Measurements from ENCODE around the gene KRTAP23-1. TPM values are rescaled to one million over a fixed set of nuclear protein-coding genes. Genes with fewer than 3 reads are reported as not detected.

The KRTAP23-1 gene
- polyA plus RNA-seq, 1 donor from 2014 or later = not detected

DNA sequence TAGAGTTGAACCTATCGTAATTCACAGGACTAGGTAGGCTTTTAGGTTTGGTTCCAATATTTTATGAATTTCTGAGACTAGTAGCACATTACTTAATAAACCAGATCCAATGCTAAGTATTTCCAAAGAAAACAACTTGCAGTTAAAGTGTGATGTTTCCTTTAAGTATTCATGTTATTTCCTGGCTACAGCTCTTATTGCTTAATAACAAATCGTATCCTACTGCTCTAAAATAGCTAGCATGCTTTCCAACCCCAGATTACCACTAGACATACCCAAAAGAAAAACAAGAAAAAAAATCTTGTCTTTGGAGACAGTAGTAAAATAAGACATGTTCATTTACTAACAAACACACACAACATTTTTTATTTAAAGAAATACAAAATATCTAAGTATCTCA, 11.8 kb downstream of the KRTAP23-1 start:
- no peaks in the 10 kb centered on the region for H3K36me3 Mint-ChIP-seq
- no peak overlapping the region for H3K27ac Mint-ChIP-seq
- H3K9me3 Mint-ChIP-seq = peaks cover 1 to 9% (median 1%) of the 10 kb centered on the region in 3 donors
- H3K27me3 Mint-ChIP-seq = no peaks in the 10 kb centered on the region
- H3K4me1 Mint-ChIP-seq = peaks cover 0 to 2% (median 0%) of the 10 kb centered on the region in 3 donors
- no peak overlapping the region for H3K4me3 Mint-ChIP-seq

- H3K27ac Mint-ChIP-seq = no peak overlapping the region
- H3K9me3 Mint-ChIP-seq = peaks cover 1 to 9% (median 3%) of the 10 kb centered on the region in 3 donors
- H3K4me1 Mint-ChIP-seq = no peaks in the 10 kb centered on the region
- H3K4me3 Mint-ChIP-seq = no peak overlapping the region
- no peaks in the 10 kb centered on the region for H3K36me3 Mint-ChIP-seq
- H3K27me3 Mint-ChIP-seq = no peaks in the 10 kb centered on the region
These were observed 14.7 kb downstream of the KRTAP23-1 start for GRCh38 chr21:30333736-30334135.

GRCh38 chr21:30332681-30333080, 15.7 kb downstream of the KRTAP23-1 start:
- no peaks in the 10 kb centered on the region for H3K4me1 Mint-ChIP-seq
- H3K4me3 Mint-ChIP-seq = no peak overlapping the region
- no peaks in the 10 kb centered on the region for H3K27me3 Mint-ChIP-seq
- peaks cover 1 to 5% (median 3%) of the 10 kb centered on the region in 3 donors for H3K9me3 Mint-ChIP-seq
- H3K27ac Mint-ChIP-seq = no peak overlapping the region
- no peaks in the 10 kb centered on the region for H3K36me3 Mint-ChIP-seq

- H3K4me1 Mint-ChIP-seq = no peaks in the 10 kb centered on the region
- H3K4me3 Mint-ChIP-seq = no peak overlapping the region
- H3K36me3 Mint-ChIP-seq = no peaks in the 10 kb centered on the region
- no peaks in the 10 kb centered on the region for H3K27me3 Mint-ChIP-seq
- H3K9me3 Mint-ChIP-seq = peaks cover 0 to 11% (median 5%) of the 10 kb centered on the region in 3 donors
- H3K27ac Mint-ChIP-seq = no peak overlapping the region
These were observed 19.1 kb downstream of the KRTAP23-1 start for GRCh38 chr21:30329203-30329875.

GRCh38 chr21:30326390-30326789, 22.0 kb downstream of the KRTAP23-1 start:
- Mint-ChIP-seq H3K27ac (no peak overlapping the region), H3K4me1 (no peaks in the 10 kb centered on the region), H3K4me3 (no peak overlapping the region), H3K36me3 (no peaks in the 10 kb centered on the region), H3K9me3 (peaks cover 0 to 20% (median 3%) of the 10 kb centered on the region in 3 donors), H3K27me3 (no peaks in the 10 kb centered on the region)

- Mint-ChIP-seq H3K9me3 (peaks cover 4 to 20% (median 7%) of the 10 kb centered on the region in 3 donors), H3K27ac (no peak within 1 kb of the TSS), H3K36me3 (no peaks in the 10 kb centered on the region), H3K4me3 (peak within 1 kb of the TSS in 1 of 4 donors; percentile 34), H3K4me1 (no peaks in the 10 kb centered on the region), H3K27me3 (no peaks in the 10 kb centered on the region)
These were observed 28.2 kb downstream of the KRTAP23-1 start, which contains the start of gene KRTAP26-1 for GRCh38 chr21:30320215-30320614. Gene KRTAP26-1 (minus strand): TSS chr21:30320315. CDS start chr21:30320035, 280 bp downstream.

DNA sequence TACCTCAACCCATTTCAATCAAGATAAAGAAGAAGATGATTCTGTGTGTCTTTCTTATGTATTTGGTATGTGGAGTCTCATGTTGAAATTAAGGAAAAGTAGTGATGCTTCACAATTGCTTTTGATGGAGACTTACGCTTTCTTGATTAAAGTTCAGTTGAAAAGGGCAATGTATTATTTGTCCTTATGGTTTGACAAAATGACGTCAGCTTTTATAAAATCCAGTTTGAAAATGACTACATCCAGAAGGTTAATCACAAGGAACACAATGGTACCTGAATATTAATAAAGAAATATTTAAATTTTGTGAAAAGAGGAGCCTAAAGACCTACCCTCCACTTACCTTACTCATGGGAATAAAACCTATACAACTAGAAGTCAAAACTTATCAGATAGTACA, 32.7 kb downstream of the KRTAP23-1 start:
- peaks cover 3 to 9% (median 5%) of the 10 kb centered on the region in 3 donors for H3K9me3 Mint-ChIP-seq
- no peaks in the 10 kb centered on the region for H3K36me3 Mint-ChIP-seq
- H3K27ac Mint-ChIP-seq = no peak overlapping the region
- no peak overlapping the region for H3K4me3 Mint-ChIP-seq
- H3K27me3 Mint-ChIP-seq = no peaks in the 10 kb centered on the region
- H3K4me1 Mint-ChIP-seq = no peaks in the 10 kb centered on the region

DNA sequence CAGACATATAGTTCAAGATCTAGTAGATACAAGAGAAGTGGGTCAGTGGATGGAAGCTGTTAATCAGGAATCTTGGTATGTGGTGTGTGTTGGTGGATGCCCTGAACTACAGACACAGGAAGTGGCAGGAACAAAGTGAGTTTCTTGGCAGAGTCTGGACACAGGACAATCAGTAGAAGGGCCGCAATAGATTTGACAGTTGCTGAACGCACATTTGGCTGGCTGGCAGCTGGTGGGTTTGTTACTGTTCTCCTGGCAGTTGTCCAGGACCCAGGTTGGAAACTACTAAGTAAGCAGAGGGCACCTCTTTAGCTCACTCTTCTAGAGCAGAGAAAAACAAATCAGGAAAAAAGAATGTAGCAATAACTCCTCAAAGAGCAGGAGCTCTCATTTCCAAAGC, 41.5 kb downstream of the KRTAP23-1 start:
- Mint-ChIP-seq H3K36me3 (no peaks in the 10 kb centered on the region), H3K27ac (no peak overlapping the region)

GRCh38 chr21:30305136-30305535, 43.3 kb downstream of the KRTAP23-1 start:
- no peak overlapping the region for H3K27ac Mint-ChIP-seq
- H3K36me3 Mint-ChIP-seq = no peaks in the 10 kb centered on the region
- H3K9me3 Mint-ChIP-seq = peaks cover 2 to 8% (median 5%) of the 10 kb centered on the region in 3 donors
- no peaks in the 10 kb centered on the region for H3K27me3 Mint-ChIP-seq
- no peak overlapping the region for H3K4me3 Mint-ChIP-seq
- H3K4me1 Mint-ChIP-seq = no peaks in the 10 kb centered on the region

More for the DNA sequence above, 41.5 kb downstream of the KRTAP23-1 start:
- peaks cover 0 to 6% (median 0%) of the 10 kb centered on the region in 3 donors for H3K9me3 Mint-ChIP-seq
- H3K27me3 Mint-ChIP-seq = no peaks in the 10 kb centered on the region
- H3K4me1 Mint-ChIP-seq = no peaks in the 10 kb centered on the region
- no peak overlapping the region for H3K4me3 Mint-ChIP-seq

Other genes with a start within 250 kb of the KRTAP23-1 start
- gene CLDN17, start 181.8 kb downstream of the KRTAP23-1 start, polyA plus RNA-seq = not detected
- gene CLDN8, start 132.5 kb downstream of the KRTAP23-1 start, polyA plus RNA-seq = not detected
- not detected for gene KRTAP24-1, start 65.7 kb downstream of the KRTAP23-1 start, polyA plus RNA-seq
- not detected for gene KRTAP25-1, start 59.1 kb downstream of the KRTAP23-1 start, polyA plus RNA-seq
- gene KRTAP26-1, start 28.3 kb downstream of the KRTAP23-1 start, polyA plus RNA-seq = not detected
- gene KRTAP27-1, start 10.9 kb downstream of the KRTAP23-1 start, polyA plus RNA-seq = not detected
- gene KRTAP13-2, start 23.7 kb upstream of the KRTAP23-1 start, polyA plus RNA-seq = not detected
- gene KRTAP13-1, start 47.4 kb upstream of the KRTAP23-1 start, polyA plus RNA-seq = not detected
- not detected for gene KRTAP13-3, start 77.3 kb upstream of the KRTAP23-1 start, polyA plus RNA-seq
- not detected for gene KRTAP13-4, start 81.6 kb upstream of the KRTAP23-1 start, polyA plus RNA-seq
- not detected for gene KRTAP15-1, start 91.7 kb upstream of the KRTAP23-1 start, polyA plus RNA-seq
- not detected for gene KRTAP19-1, start 131.8 kb upstream of the KRTAP23-1 start, polyA plus RNA-seq
- not detected for gene KRTAP19-2, start 138.8 kb upstream of the KRTAP23-1 start, polyA plus RNA-seq
- gene KRTAP19-3, start 143.4 kb upstream of the KRTAP23-1 start, polyA plus RNA-seq = not detected
- not detected for gene KRTAP19-4, start 148.6 kb upstream of the KRTAP23-1 start, polyA plus RNA-seq
- gene KRTAP19-5, start 153.5 kb upstream of the KRTAP23-1 start, polyA plus RNA-seq = not detected
- gene KRTAP19-6, start 193.3 kb upstream of the KRTAP23-1 start, polyA plus RNA-seq = not detected
- gene KRTAP19-7, start 212.7 kb upstream of the KRTAP23-1 start, polyA plus RNA-seq = not detected
- gene KRTAP22-2, start 241.8 kb upstream of the KRTAP23-1 start, polyA plus RNA-seq = not detected
- not detected for gene KRTAP6-3, start 243.8 kb upstream of the KRTAP23-1 start, polyA plus RNA-seq

All from IgD-negative memory B cell (primary cell).